Hepatocyte (in vitro differentiated cells): ENCODE measurements around the gene HOXD11. TPM values are rescaled to one million over a fixed set of nuclear protein-coding genes. Genes with fewer than 3 reads are reported as not detected.

Source experiments
- DNase-seq: peaks from one replicate; pipeline ENCODE4 v3.0.0-alpha.2; 2016; ENCODE audit warnings: low spot score
- H2AFZ ChIP-seq: fragments of 200-600 bp; sonication (generic); 2 replicates; pipeline ENCODE4 v1.6.0; 2016; ENCODE audit warnings: antibody characterized with exemption, mild to moderate bottlenecking
- H3K27ac ChIP-seq: fragments of 200-600 bp; sonication (generic); 2 replicates; pipeline ENCODE4 v1.5.1; 2016; ENCODE audit warnings: mild to moderate bottlenecking
- H3K27me3 ChIP-seq: fragments of 200-600 bp; sonication (generic); 2 replicates; pipeline ENCODE4 v1.6.1; 2016
- H3K36me3 ChIP-seq: fragments of 200-600 bp; sonication (generic); replicated peaks from 2 replicates; pipeline ENCODE4 v1.5.1; 2016; ENCODE audit warnings: low read depth; ENCODE audit not compliant: insufficient read depth
- H3K4me1 ChIP-seq: fragments of 200-600 bp; sonication (generic); 2 replicates; pipeline ENCODE4 v1.5.1; 2016; ENCODE audit warnings: mild to moderate bottlenecking, moderate library complexity; ENCODE audit not compliant: insufficient read depth
- H3K4me2 ChIP-seq: fragments of 200-600 bp; sonication (generic); 2 replicates; pipeline ENCODE4 v1.6.0; 2016
- H3K4me3 ChIP-seq: fragments of 200-600 bp; sonication (generic); 2 replicates; pipeline ENCODE4 v1.5.1; 2016; ENCODE audit warnings: mild to moderate bottlenecking
- H3K79me2 ChIP-seq: fragments of 200-600 bp; sonication (generic); 2 replicates; pipeline ENCODE4 v1.6.0; 2017; ENCODE audit warnings: mild to moderate bottlenecking
- H3K9me2 ChIP-seq: fragments of 200-600 bp; sonication (generic); replicated peaks from 2 replicates; pipeline ENCODE4 v1.6.0; 2017; ENCODE audit warnings: mild to moderate bottlenecking; ENCODE audit not compliant: insufficient read depth
- H3K9me3 ChIP-seq: fragments of 200-600 bp; sonication (generic); 2 replicates; pipeline ENCODE4 v1.5.1; 2016; ENCODE audit warnings: low read depth, mild to moderate bottlenecking
- H4K20me1 ChIP-seq: fragments of 200-600 bp; sonication (generic); 2 replicates; pipeline ENCODE4 v1.6.0; 2016; ENCODE audit warnings: mild to moderate bottlenecking; ENCODE audit not compliant: insufficient read depth, poor library complexity, severe bottlenecking
- CTCF ChIP-seq: fragments of 200-600 bp; sonication (generic); IDR thresholded peaks from 2 replicates; pipeline ENCODE4 v1.5.1; 2016; ENCODE audit warnings: antibody characterized with exemption, mild to moderate bottlenecking; ENCODE audit not compliant: poor library complexity
- EZH2 ChIP-seq: fragments of 200-600 bp; sonication (generic); IDR thresholded peaks from 2 replicates; pipeline ENCODE4 v1.6.1; 2016; ENCODE audit warnings: antibody characterized with exemption, mild to moderate bottlenecking, borderline replicate concordance
- EZH2phosphoT487 ChIP-seq: fragments of 200-600 bp; sonication (generic); IDR thresholded peaks from one replicate; pipeline ENCODE4 v1.6.1; 2018; ENCODE audit warnings: antibody characterized with exemption, mild to moderate bottlenecking, low read depth, moderate library complexity; ENCODE audit not compliant: unreplicated experiment, severe bottlenecking
- WGBS: methylation state at CpG from one replicate; pipeline ENCODE4 v1.1.6; 2016; ENCODE audit warnings: low lambda C conversion rate; ENCODE audit errors: missing lambda C conversion rate; 5-methylcytosine and 5-hydroxymethylcytosine counted together
- polyA plus RNA-seq: library from polyadenylated mRNA; unstranded; fragments of >200 nt; fragmentation: Nextera tagmentation; extraction: Ambion mirVana; gene quantifications from 2 replicates; pipeline ENCODE4 v1.2.1, GENCODE V29; 2016
- total RNA-seq: library from RNA; depleted of rRNA; stranded (reverse); fragments of >200 nt; gene quantifications from 2 replicates; pipeline ENCODE4 v1.2.3, GENCODE V29; 2014

HOXD11 gene
- total and polyA plus RNA-seq, 2 experiments from 2014 or later, result 6.3 to 9.9 TPM

- Histone ChIP-seq H2AFZ (no peak overlapping the region), H3K4me1 (peaks cover 26% of the 10 kb centered on the region), H3K4me3 (no peak overlapping the region), H3K9me2 (no peaks in the 10 kb centered on the region), H3K79me2 (no peaks in the 10 kb centered on the region), H3K9me3 (no peaks in the 10 kb centered on the region), H3K4me2 (no peak overlapping the region), H3K27ac (no peak overlapping the region), H3K36me3 (no peaks in the 10 kb centered on the region), H3K27me3 (peaks cover 91% of the 10 kb centered on the region), H4K20me1 (peaks cover 19% of the 10 kb centered on the region)
- WGBS, result 55% methylated on average over 7 of the region's 9 CpGs
- no peak for DNase-seq
- TF ChIP-seq EZH2phosphoT487 (no peak), EZH2 (no peak), CTCF (no peak)
Observed at GRCh38 chr2:176124947-176125771, 18.1 kb downstream of the HOXD11 start.

GRCh38 chr2:176125772-176126054, 18.6 kb downstream of the HOXD11 start:
- 32% methylated on average over 6 of the region's 6 CpGs for WGBS
- H4K20me1 ChIP-seq, result peaks cover 13% of the 10 kb centered on the region

GRCh38 chr2:176126929-176127773, 20.1 kb downstream of the HOXD11 start:
- Histone ChIP-seq H3K4me2 (no peak overlapping the region), H3K4me3 (no peak overlapping the region), H2AFZ (no peak overlapping the region), H3K9me3 (no peaks in the 10 kb centered on the region), H3K36me3 (no peaks in the 10 kb centered on the region), H3K27ac (no peak overlapping the region), H3K9me2 (no peaks in the 10 kb centered on the region), H4K20me1 (no peaks in the 10 kb centered on the region), H3K27me3 (peaks cover 91% of the 10 kb centered on the region), H3K79me2 (no peaks in the 10 kb centered on the region), H3K4me1 (peaks cover 26% of the 10 kb centered on the region)
- peak; percentile 80 for DNase-seq
- TF ChIP-seq CTCF (peak; percentile 93), EZH2 (no peak)
- 10% methylated on average over 13 of the region's 13 CpGs for WGBS

More at GRCh38 chr2:176125772-176126054, 18.6 kb downstream of the HOXD11 start:
- no peak for TF ChIP-seq CTCF
- TF ChIP-seq EZH2phosphoT487, result no peak
- no peak for TF ChIP-seq EZH2
- DNase-seq, result no peak
- Histone ChIP-seq H3K79me2 (no peaks in the 10 kb centered on the region), H3K9me3 (no peaks in the 10 kb centered on the region), H3K4me3 (no peak overlapping the region), H2AFZ (no peak overlapping the region), H3K27ac (no peak overlapping the region), H3K36me3 (no peaks in the 10 kb centered on the region), H3K9me2 (no peaks in the 10 kb centered on the region), H3K27me3 (peaks cover 91% of the 10 kb centered on the region), H3K4me2 (no peak overlapping the region), H3K4me1 (peaks cover 26% of the 10 kb centered on the region)
